ENCODE data around the gene TRPM3. TPM values are rescaled to one million over a fixed set of nuclear protein-coding genes. Genes with fewer than 3 reads are reported as not detected.

The TRPM3 gene
- total RNA-seq, 2 experiments from 2014 or later: not detected

DNA sequence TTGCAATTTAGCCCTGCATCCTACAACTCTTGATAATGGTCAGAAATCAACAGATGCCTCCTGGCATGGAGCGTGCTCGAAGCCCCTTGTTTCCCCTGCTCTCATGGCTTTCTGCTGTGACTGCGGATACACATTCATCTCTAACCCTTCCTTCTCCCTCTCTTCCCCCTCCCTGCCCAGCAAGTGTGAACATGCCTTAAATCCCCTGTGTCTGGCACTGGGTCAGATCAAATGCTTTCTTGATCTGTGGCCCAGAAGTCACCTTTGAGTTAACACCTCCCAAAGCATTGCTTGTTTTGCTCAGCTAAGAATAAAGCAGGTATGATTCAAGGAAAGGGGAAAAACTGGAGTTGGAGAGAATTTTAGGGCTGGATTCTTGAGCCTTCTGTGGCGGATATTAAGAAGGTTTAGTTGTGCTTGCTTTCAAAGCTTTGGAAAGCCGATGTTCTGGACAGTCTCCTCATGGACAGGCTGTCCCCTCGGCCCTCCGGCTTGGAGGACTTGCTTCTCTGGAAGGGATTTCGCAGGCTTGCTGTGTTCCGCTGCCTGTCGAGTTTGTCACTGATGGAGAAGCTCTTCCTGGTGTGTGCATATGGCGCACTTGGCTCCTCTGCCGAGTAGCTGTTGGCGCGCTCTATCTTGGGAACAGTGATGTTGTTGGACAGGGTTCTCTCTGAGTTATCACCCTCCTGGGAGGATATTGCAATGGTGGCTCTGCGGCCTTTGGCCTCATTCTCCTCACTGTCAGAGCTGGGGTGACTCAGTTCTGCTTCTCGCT lies 585.7 kb downstream of the TRPM3 start:
- no peak for DNase-seq
- POLR2A ChIA-PET: no interaction called here
- intact Hi-C loops (cut with micrococcal nuclease): no loop called here
- Mint-ChIP-seq H3K27me3 (no peaks in the 10 kb centered on the region), H3K36me3 (no peaks in the 10 kb centered on the region), H3K4me3 (no peak overlapping the region), H3K27ac (no peak overlapping the region), H3K9me3 (no peaks in the 10 kb centered on the region), H3K4me1 (ENCODE audit: low read depth) (peaks cover 8% of the 10 kb centered on the region)
- CTCF ChIA-PET: interaction anchor here (1.4 kb wide), 1 partner anchor 67 kb away, joined by 3 read pairs; no protein-coding TSS in a partner anchor

DNA sequence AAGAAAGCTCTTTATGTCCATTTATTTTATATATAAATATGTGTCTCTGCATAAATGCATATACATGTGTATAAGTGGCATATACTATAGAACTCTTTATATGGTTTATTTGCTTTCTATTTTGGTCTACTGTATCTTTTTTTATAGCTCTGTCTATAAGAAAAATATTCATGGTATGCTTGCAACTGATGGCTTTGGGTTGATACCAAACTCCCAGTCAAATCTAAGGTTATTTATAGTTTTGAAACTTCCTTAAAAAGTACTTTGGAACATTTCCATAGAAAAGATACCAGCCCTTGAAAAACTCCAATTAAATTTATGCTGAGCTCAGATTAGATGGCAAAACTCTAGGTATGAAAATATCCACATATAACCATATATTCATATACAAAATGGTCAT lies 587.0 kb downstream of the TRPM3 start:
- CTCF ChIA-PET: interaction anchor here (1.1 kb wide), 1 partner anchor 68 kb away, joined by 6 read pairs; no protein-coding TSS in a partner anchor

DNA sequence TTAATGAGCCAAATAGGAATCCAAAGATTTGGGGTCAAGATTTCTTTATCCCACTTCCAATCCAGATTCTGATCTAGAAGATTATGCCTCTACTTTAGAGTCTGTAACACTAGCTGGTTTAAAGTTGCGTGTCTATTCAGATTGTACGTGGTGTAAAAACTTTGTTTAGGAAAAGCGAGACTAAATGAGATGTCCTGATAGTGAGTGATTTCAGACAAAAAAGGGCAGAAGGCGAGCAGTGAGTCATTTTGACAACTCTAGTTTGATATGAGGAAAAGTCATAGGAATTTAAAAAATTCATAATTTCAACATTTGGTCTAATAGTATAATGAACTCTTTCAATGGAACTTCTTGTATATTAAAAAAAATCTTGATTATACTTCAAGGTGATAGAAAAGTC lies 587.4 kb downstream of the TRPM3 start:
- Mint-ChIP-seq H3K36me3 (no peaks in the 10 kb centered on the region), H3K4me3 (no peak overlapping the region), H3K4me1 (ENCODE audit: low read depth) (peaks cover 16% of the 10 kb centered on the region), H3K27me3 (no peaks in the 10 kb centered on the region), H3K27ac (no peak overlapping the region), H3K9me3 (no peaks in the 10 kb centered on the region)
- ChIA-PET CTCF (interaction anchor here (1.1 kb wide), 1 partner anchor 68 kb away, joined by 6 read pairs; no protein-coding TSS in a partner anchor), POLR2A (no interaction called here)
- intact Hi-C loops (cut with micrococcal nuclease): no loop called here
- no peak for DNase-seq

More for the DNA sequence above, 587.0 kb downstream of the TRPM3 start:
- H3K4me1 Mint-ChIP-seq (ENCODE audit: low read depth): peaks cover 14% of the 10 kb centered on the region
- no peak overlapping the region for H3K27ac Mint-ChIP-seq
- no peaks in the 10 kb centered on the region for H3K9me3 Mint-ChIP-seq
- DNase-seq: no peak
- no peaks in the 10 kb centered on the region for H3K36me3 Mint-ChIP-seq
- H3K4me3 Mint-ChIP-seq: no peak overlapping the region
- POLR2A ChIA-PET: no interaction called here
- intact Hi-C loops (cut with micrococcal nuclease): no loop called here
- no peaks in the 10 kb centered on the region for H3K27me3 Mint-ChIP-seq

DNA sequence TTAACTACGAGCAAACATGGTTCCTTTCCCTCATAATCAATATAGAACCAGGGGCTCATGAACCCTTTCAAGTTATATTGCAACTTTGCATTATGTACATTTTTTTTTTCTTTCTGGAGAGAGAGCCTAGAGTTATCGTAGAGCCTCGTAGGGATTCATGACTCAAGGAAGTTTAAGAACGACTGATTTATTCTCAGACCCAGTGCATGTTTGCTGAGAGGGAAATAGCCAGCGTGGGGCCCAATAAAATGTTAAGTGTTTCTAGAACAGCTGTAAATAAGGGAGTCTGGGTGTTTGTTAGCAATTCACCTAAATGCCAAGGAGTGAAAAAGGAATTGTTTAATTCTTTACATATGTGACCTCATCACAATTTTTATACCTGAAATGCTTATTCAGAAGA lies 587.9 kb downstream of the TRPM3 start:
- no peaks in the 10 kb centered on the region for H3K36me3 Mint-ChIP-seq
- ChIA-PET CTCF (no interaction called here), POLR2A (no interaction called here)
- no peaks in the 10 kb centered on the region for H3K27me3 Mint-ChIP-seq
- no peak overlapping the region for H3K27ac Mint-ChIP-seq
- no peaks in the 10 kb centered on the region for H3K9me3 Mint-ChIP-seq
- peaks cover 16% of the 10 kb centered on the region for H3K4me1 Mint-ChIP-seq (ENCODE audit: low read depth)
- intact Hi-C loops (cut with micrococcal nuclease): no loop called here
- no peak overlapping the region for H3K4me3 Mint-ChIP-seq
- DNase-seq: no peak

DNA sequence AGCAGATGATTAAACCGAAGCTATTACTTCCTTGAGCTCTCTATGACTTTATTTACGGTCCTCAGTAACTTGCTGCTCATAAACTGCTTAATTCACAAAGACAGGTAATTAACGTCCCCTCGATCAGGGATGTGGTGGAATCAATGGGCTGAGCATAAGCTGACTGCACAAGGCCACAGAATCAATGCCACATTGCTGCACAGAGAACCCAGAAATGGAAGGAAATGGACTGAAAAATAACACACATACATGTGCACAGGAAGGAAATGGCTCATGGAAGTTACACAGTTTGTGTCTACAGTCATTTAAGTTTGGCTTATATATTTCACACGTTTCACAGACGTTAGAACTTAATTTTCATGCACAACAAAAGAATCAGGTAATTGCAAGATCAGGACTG lies 588.7 kb downstream of the TRPM3 start:
- ChIA-PET CTCF (interaction anchor here (0.8 kb wide), 1 partner anchor 70 kb away, joined by 4 read pairs; no protein-coding TSS in a partner anchor), POLR2A (no interaction called here)
- Mint-ChIP-seq H3K4me1 (ENCODE audit: low read depth) (peaks cover 16% of the 10 kb centered on the region), H3K4me3 (no peak overlapping the region), H3K9me3 (no peaks in the 10 kb centered on the region), H3K27ac (no peak overlapping the region), H3K36me3 (no peaks in the 10 kb centered on the region), H3K27me3 (no peaks in the 10 kb centered on the region)
- intact Hi-C loops (cut with micrococcal nuclease): no loop called here
- no peak for DNase-seq

DNA sequence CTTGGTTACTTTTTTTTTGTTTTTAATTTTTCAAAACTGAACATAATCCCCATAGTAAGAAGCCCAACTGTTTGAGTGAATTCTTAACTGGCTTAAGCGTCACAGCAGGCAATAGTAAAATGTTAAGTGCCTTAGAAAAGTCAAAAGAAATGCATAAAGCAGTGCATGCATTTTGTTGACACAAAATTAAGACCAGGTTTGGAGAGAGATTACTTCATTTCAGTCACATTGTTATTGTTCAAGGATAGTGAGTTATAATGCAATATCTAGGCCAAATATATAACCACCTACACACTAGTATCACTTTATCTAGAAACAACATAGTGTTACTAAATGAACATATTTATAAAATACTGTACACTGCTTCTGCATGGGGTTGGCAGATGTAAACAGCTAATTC lies 590.1 kb downstream of the TRPM3 start:
- no peak for DNase-seq
- ChIA-PET CTCF (no interaction called here), POLR2A (no interaction called here)
- Mint-ChIP-seq H3K36me3 (no peaks in the 10 kb centered on the region), H3K9me3 (no peaks in the 10 kb centered on the region), H3K27ac (no peak overlapping the region), H3K4me1 (ENCODE audit: low read depth) (peaks cover 16% of the 10 kb centered on the region), H3K27me3 (no peaks in the 10 kb centered on the region), H3K4me3 (no peak overlapping the region)
- intact Hi-C loops (cut with micrococcal nuclease): no loop called here

DNA sequence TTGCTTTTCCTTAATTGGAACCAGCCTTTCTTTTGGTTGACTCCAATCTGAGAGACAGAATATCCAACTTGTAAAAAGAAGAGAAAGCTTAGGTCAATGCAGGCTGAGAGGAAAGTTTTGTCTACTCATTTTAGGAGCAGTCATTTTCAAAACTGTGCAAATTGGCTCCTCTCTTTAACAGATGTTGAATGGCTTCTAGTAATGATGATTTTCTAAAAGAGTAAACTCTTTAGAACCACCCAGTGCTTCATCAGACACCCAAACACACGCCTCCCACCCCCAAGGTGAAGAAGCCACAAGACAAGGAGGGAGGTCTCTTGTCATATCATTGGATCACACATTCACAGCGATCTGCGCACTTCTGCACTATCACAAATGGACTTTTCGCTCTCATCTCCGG lies 590.7 kb downstream of the TRPM3 start:
- H3K36me3 Mint-ChIP-seq: no peaks in the 10 kb centered on the region
- peaks cover 18% of the 10 kb centered on the region for H3K4me1 Mint-ChIP-seq (ENCODE audit: low read depth)
- intact Hi-C loops (cut with micrococcal nuclease): no loop called here
- H3K27ac Mint-ChIP-seq: no peak overlapping the region
- H3K27me3 Mint-ChIP-seq: no peaks in the 10 kb centered on the region
- no peak overlapping the region for H3K4me3 Mint-ChIP-seq
- DNase-seq: no peak
- CTCF ChIA-PET: interaction anchor here (1.5 kb wide), 1 partner anchor 72 kb away, joined by 3 read pairs; no protein-coding TSS in a partner anchor
- no peaks in the 10 kb centered on the region for H3K9me3 Mint-ChIP-seq
- POLR2A ChIA-PET: no interaction called here

DNA sequence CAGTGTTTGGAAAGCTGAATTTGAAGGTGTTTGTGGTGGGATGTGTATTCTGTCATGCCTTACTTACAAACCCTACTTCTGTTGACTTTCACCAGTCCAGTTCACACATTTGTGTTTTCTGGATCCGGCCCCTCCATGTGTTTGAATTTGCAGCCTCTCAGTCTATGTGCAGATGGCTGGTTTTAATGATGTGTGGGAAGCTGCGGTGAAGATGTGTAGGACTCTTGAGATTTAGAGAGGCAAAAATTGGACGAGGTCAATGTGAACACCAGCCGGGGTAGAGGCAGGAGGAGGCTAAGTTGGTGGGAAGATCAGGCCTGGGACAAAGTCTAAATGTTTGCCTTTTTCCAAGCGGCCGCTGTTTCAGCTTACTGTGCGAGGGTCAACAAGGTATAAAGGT lies 591.6 kb downstream of the TRPM3 start:
- Mint-ChIP-seq H3K9me3 (peaks cover 3% of the 10 kb centered on the region), H3K27ac (no peak overlapping the region), H3K27me3 (no peaks in the 10 kb centered on the region), H3K36me3 (peaks cover 3% of the 10 kb centered on the region), H3K4me1 (ENCODE audit: low read depth) (peaks cover 26% of the 10 kb centered on the region), H3K4me3 (no peak overlapping the region)
- intact Hi-C loops (cut with micrococcal nuclease): loop anchor here (1.0 kb wide), 2 partner anchors 10 to 33 kb away; no protein-coding TSS in a partner anchor
- POLR2A ChIA-PET: no interaction called here
- no peak for DNase-seq
- CTCF ChIA-PET: interaction anchor here (1.5 kb wide), 1 partner anchor 73 kb away, joined by 3 read pairs; no protein-coding TSS in a partner anchor

DNA sequence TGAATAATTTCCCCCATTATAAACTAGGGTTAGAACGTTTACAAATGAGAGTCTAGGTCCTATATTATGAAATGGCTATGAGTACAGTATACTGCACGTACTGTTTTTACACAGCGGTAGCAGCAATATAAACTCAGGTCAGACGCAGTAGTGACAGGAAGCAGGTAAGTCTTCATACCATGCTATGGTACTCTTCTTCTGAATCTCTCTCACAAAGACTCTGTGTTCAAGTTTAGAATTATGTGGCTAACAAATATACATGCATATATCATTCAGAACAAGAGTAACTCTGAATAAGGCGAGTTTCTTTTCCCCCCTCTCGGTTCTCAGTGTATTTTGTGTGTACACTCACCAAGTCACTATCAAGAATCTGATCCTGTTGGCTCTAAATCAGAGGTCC lies 592.0 kb downstream of the TRPM3 start:
- no peak for DNase-seq
- CTCF ChIA-PET: interaction anchor here (1.5 kb wide), 1 partner anchor 73 kb away, joined by 3 read pairs; no protein-coding TSS in a partner anchor
- peaks cover 5% of the 10 kb centered on the region for H3K36me3 Mint-ChIP-seq
- no peaks in the 10 kb centered on the region for H3K27me3 Mint-ChIP-seq
- peaks cover 26% of the 10 kb centered on the region for H3K4me1 Mint-ChIP-seq (ENCODE audit: low read depth)
- H3K27ac Mint-ChIP-seq: no peak overlapping the region
- H3K4me3 Mint-ChIP-seq: no peak overlapping the region
- POLR2A ChIA-PET: no interaction called here
- peaks cover 6% of the 10 kb centered on the region for H3K9me3 Mint-ChIP-seq
- intact Hi-C loops (cut with micrococcal nuclease): loop anchor here (1.0 kb wide), 2 partner anchors 9 to 34 kb away; no protein-coding TSS in a partner anchor

DNA sequence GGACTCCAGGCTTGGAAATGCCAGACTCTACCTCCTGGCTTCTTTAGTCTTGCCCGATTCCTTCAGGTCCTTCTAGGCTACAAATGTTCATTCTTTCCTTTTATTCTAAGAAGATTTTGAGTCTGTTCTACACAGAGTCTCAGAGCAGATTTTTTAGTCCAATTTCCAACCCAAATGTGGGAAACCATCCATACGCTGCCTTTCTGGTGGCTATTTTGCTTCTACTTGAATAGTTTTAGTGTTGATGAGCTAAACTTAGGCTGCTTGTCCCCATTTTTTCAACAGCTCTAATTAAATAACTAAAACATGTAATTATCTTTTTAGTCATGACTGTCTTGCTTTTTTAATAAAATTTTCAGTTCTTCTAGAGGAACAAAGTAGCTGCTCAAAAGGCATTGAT lies 594.5 kb downstream of the TRPM3 start:
- peaks cover 16% of the 10 kb centered on the region for H3K9me3 Mint-ChIP-seq
- ChIA-PET CTCF (no interaction called here), POLR2A (no interaction called here)
- intact Hi-C loops (cut with micrococcal nuclease): no loop called here
- peaks cover 27% of the 10 kb centered on the region for H3K4me1 Mint-ChIP-seq (ENCODE audit: low read depth)
- no peak overlapping the region for H3K4me3 Mint-ChIP-seq
- peaks cover 1% of the 10 kb centered on the region for H3K27me3 Mint-ChIP-seq
- H3K27ac Mint-ChIP-seq: no peak overlapping the region
- H3K36me3 Mint-ChIP-seq: peaks cover 7% of the 10 kb centered on the region
- no peak for DNase-seq

DNA sequence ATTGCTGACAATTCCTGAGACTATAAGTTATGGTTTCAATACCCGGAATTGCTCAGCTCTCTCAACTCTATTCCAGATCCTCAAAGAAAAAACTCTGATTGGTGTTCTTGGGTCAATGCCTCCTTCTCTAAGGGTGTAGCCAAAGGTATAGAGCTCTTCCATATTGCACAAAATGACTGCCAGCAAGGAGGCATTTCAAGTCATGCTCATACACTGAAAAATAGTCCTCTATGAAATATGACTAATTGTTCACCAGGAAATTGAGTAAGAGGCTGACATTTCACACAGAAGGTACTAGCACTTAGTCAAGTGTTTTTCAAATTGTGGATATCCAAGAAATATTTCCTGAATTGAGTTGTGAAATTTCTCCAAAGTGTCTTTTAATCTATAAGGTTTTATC lies 595.9 kb downstream of the TRPM3 start:
- Mint-ChIP-seq H3K36me3 (peaks cover 7% of the 10 kb centered on the region), H3K4me3 (no peak overlapping the region), H3K27ac (peak overlapping the region; percentile 46), H3K4me1 (ENCODE audit: low read depth) (peaks cover 29% of the 10 kb centered on the region), H3K9me3 (peaks cover 16% of the 10 kb centered on the region), H3K27me3 (peaks cover 1% of the 10 kb centered on the region)
- DNase-seq: no peak
- intact Hi-C loops (cut with micrococcal nuclease): loop anchor here (1.0 kb wide), 1 partner anchor 38 kb away; no protein-coding TSS in a partner anchor
- ChIA-PET CTCF (no interaction called here), POLR2A (interaction anchor here (0.6 kb wide), 1 partner anchor 21 kb away, joined by 3 read pairs; no protein-coding TSS in a partner anchor)

DNA sequence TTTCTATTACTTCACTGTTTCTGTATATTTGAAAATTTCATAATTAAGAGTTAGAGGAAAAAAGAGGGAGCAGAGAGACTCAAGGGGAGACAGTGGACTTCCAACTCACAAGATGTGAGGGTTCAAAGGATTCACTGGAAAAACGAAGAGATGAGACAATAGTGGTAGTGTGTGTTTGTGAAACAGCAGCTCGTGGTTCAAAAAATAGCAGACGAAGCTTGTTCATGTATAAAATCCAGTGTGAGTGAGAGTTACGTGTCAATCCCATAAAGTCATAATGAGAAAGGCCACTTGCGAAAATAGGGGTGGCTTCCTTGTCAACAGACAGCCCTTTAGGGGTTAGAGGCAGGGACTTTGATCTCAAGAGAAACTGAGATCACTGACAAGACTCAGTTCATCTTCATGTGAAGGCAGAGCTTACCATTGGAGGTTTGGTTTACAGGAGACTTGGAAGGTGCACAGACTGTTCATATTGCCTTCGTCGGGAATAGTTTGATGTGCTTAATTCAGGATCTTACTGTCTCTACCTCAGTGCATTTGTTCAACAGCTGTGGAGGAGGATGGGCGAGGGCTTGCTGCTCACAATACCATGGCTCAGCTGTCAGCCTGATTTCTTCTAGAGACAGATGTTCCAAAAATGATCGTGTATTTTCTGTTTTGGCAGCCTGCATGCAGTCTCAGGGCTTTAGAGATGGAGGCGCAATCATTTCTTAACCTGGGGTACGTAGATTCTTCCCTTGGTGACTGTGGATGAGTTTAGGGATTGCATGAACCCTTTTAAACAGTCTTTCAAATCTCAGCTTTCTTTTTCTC lies 601.3 kb downstream of the TRPM3 start:
- intact Hi-C loops (cut with micrococcal nuclease): loop anchor here (1.0 to 5.0 kb wide), 7 partner anchors 9 to 263 kb away; partner anchors contain the start of gene SMC5
- H3K4me1 Mint-ChIP-seq (ENCODE audit: low read depth): peaks cover 30% of the 10 kb centered on the region
- ChIA-PET POLR2A (interaction anchor here (0.7 to 1.5 kb wide), 6 partner anchors 43 to 110 kb away, joined by 3 to 17 read pairs (median 4); no protein-coding TSS in a partner anchor), CTCF (interaction anchor here (0.6 to 2.2 kb wide), 5 partner anchors 10 to 180 kb away, joined by 3 to 8 read pairs (median 4); no protein-coding TSS in a partner anchor)
- peaks cover 1% of the 10 kb centered on the region for H3K27me3 Mint-ChIP-seq
- H3K9me3 Mint-ChIP-seq: peaks cover 16% of the 10 kb centered on the region
- peak overlapping the region; percentile 88 for H3K27ac Mint-ChIP-seq
- DNase-seq: peak; percentile 31
- peak overlapping the region; percentile 58 for H3K4me3 Mint-ChIP-seq
- H3K36me3 Mint-ChIP-seq: peaks cover 7% of the 10 kb centered on the region
